Stimulated activated CD4-positive, alpha-beta T cell treated with anti-CD3 and anti-CD28 coated beads, Interleukin-2, amount 100 ng/mL, for 48 hours (primary cell): ENCODE data around the gene PIBF1.
"Not testable (repeated sequence)": the region's sequence is repeated elsewhere in the genome, so short reads cannot be mapped to it uniquely, and the experiment has no call there.

ENCODE experiments used
- DNase-seq, 2 donors: peaks; one replicate each; pipeline ENCODE4 v3.0.0-alpha.2; 2020

PIBF1 gene

DNA sequence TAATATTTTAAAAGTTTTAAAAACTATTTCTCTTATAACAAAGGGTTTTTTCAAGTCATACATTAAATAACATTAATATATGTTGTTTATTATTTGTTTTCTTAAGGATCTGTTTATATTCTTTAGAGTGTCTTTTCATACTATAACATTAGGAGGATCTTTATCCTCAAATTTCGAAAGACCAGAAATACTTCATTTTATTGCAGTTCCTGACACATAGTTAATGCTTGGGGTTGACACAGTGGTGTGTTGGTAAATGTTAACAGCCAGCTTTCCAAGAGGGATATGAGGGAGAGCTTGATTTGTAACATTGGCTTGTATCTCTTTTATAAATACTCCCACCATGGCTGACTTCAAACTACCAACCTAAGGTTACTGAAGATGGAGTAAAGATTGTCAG, 150.3 kb downstream of the PIBF1 start:
- no peak for DNase-seq

DNA sequence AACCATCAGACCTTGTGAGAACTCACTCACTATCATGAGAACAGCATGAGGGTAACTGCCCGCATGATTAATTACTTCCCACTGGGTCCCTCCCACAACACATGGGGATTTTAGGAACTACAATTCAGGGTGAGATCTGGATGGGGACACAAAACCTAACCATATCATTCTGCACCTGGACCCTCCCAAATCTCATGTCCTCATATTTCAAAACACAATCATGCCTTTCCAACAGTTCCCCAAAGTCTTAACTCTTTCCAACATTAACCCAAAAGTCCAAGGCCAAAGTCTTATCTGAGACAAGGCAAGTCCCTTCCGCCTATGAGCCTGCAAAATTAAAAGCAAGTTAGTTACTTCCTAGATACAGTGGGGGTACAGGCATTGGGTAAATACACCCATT, 164.3 kb downstream of the PIBF1 start:
- not testable (repeated sequence) for DNase-seq

- no peak for DNase-seq
Observed at GRCh38 chr13:72952529-72953141, 170.7 kb downstream of the PIBF1 start.

- no peak for DNase-seq
Observed at GRCh38 chr13:72953391-72953965, 171.5 kb downstream of the PIBF1 start.

DNA sequence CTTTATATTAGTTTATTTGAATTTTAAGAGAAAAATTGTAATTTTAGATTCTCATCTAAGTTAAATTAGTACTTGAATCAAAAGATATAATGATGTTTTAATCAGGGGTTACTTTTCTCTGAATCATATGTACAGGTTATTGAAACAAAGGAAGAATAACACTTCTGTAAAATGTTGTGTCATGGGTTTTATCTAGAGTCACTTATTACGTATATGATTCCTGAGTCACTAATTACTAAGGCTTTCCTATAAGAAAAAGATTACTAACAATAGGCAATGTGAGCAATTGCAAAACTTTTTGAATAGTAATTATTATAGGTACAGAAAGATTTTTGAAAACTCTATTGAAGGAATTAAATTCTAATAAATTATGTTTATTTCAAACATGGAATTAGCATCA, 177.7 kb downstream of the PIBF1 start:
- DNase-seq = no peak

GRCh38 chr13:72960114-72960513, 178.2 kb downstream of the PIBF1 start:
- no peak for DNase-seq

DNA sequence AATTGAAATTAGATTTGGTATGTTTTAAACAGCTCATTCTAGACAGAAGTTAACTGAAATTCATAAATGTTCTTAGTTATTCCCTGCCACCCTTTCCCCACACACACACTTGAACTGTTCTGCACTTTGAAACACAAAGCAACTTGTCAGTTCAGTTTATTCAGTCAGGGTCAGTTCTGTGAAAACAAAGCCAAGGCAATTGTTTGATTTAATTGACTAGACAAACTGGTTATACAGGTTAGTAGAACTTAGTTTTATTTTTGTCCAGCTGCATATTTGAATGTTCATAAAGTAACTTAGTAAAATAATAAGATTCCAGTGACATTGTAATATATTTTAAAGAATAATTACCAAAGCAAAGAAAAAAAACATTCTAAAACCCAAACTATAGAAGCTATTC, 178.6 kb downstream of the PIBF1 start:
- no peak for DNase-seq

DNA sequence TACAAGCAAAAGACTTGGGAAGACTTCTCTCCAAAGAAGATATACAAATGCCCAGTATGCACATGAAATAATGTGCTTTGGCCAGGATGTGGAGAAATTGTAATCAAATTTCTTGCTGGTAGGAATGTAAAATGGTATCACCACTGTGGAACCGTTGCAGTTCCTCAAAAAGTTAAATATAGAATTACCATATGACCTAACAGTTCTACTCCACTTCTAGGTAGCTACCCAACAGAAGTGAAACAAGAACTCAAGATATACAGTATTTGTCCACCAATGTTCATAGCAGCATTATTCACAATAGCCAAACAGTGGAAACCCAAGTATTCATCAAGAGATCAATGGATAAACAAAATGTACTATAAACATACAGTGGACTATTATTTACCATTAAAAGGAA, 181.8 kb downstream of the PIBF1 start:
- no peak for DNase-seq

- DNase-seq = no peak
Observed at GRCh38 chr13:72970301-72970880, 188.5 kb downstream of the PIBF1 start.

- DNase-seq = no peak
Observed at GRCh38 chr13:72970956-72971355, 189.0 kb downstream of the PIBF1 start.

DNA sequence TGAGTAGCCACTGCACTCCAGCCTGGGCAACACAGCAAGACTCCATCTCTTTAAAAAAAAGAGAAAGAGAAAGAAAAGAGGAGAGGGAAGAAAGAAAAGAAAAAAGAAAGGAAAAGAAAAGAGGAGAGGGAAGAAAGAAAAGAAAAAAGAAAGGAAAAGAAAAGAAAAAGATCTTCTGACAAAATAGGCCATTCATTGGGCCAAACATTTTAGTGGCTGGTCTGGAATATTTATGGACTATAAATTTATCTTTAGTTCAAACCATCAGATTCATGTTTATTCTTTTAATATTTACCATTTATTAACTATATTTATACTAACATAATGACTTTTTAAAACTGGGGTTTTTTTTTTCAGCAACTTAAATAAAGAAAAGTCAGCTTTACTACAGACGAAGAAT, 191.3 kb downstream of the PIBF1 start:
- DNase-seq = no peak

GRCh38 chr13:72983085-72983768, 201.3 kb downstream of the PIBF1 start:
- no peak for DNase-seq

DNA sequence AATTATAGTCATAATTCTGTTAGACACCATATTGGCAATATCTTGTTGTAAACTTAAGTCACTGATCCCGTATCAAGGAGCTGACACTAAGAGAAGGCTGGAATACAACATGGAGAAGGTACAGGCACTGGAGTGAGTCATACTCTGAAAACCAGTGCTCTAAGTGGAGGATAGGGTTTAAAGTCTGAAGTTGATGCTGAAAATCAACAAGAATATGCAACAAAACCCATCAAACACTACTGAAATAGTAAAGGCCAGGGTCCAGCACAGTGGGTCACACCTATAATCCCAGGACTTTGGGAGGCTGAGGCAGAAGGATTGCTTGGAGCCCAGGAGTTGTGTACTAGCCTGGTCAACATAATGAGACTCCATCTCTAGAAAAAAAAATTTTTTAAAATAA, 203.7 kb downstream of the PIBF1 start:
- no peak for DNase-seq

DNA sequence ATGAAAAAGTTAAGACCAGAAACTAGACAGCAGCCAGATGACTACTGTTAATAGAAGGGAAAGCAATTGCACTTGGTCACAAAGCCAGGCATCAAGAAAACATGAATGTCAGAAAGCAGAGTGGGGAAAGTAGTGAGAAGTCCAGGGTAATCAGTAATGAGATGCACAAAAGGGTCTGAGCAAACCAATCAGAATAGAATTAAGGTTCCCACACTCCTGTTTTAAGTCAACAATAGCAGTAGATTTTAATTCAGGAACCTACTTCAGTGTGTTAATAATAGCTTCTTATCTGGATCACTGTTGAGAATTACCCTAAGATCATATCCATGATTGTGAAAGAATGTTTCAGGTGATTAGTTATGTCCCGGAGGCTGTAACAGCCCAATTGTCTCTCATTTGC, 204.3 kb downstream of the PIBF1 start:
- DNase-seq = no peak

- DNase-seq = no peak
Observed at GRCh38 chr13:72990953-72991352, 209.0 kb downstream of the PIBF1 start.

DNA sequence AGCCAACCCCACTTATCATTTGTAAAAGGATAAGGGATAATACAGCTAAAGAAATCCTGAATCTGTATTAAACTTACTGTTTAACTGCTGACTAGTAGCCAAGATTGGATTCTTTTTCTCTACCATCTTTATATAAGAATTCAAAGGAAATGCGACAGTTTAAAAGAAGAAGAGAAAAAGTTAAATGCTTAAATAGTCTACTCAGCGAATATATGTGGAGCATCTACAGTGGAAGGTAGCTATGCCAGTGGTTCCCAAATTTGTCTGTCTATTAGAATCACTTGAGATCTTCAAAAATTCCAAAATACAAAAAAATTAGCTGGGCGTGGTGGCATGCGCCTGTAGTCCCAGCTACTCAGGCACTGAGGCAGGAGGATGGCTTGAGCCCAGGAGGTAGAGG, 216.1 kb downstream of the PIBF1 start:
- DNase-seq = no peak

GRCh38 chr13:73000027-73000674, 218.2 kb downstream of the PIBF1 start:
- DNase-seq = no peak

DNA sequence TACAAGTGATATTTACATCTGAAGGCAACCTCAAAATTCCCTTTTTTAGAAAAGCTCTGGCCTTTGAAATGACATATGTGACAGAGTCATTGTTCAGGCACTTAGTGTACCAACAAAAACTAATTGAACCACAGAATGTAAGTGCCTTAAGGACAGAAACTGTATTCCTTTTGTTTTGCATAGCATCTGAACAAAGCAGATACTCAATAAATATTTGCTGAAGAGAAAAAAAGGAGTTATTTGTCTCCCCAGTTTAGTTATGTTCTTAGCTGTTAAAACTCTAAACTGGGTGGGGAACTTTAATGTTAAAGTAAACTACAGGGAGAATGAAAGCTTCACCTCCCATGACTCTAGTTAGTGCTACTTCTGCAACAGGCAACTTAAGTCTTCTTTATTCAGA, 220.0 kb downstream of the PIBF1 start:
- no peak for DNase-seq

- DNase-seq = no peak
Observed at GRCh38 chr13:73011751-73012150, 229.8 kb downstream of the PIBF1 start.

DNA sequence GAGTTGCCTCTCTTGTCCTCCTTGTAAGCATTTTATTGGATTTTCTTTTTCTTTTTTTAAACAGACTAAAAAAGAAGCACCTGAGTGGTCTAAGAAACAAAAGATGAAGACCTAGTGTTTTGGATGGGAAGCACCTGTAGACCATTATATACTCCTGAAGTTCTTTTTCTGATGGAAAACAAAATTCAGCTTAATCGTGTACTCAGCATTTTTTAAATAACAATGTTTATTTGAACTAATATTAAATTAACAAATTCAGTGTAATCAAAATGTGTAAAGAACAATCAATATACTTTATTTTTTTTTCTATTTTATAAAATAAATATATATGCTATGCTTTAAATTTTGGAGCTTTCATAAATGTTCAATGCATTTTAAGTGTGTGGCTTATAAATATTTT, 233.9 kb downstream of the PIBF1 start:
- DNase-seq = no peak

GRCh38 chr13:73018336-73018735, 236.4 kb downstream of the PIBF1 start:
- no peak for DNase-seq

DNA sequence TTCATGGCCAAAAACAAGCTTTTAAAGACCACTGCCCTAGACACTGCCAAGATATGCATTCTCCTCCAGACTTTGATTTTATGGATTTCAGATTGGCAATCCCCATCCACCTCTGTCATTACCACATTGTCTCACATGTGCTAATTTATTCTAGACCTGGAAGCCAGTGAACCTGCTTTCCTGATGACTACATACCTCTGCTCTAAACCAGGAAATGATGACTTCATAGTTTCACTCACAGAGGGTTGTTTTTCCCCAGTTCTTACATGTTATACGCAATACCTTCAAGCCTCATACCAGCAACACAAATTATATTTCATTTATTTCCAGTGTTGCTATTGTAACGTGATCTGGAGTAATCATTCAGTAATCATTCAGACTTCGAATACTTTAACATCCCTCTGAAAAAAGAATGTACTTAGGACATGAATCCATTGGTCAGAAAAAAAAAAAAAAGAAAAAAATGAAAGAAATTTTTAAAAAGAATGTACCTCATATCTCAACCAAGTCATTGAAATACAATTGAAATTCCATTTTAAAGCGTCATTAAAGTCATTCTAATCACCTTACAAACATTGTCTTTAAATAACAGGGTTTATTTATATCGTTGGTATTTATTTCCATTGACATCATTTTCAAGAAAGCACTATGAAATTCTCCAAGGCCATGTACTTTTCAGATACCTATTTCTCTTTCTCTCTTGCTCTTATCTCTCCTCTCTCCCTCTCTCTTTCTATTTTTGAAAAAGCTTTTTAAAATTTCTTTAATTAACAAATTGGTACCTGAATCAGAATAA, 243.5 kb downstream of the PIBF1 start:
- DNase-seq = no peak

GRCh38 chr13:73034901-73035300, 253.0 kb downstream of the PIBF1 start:
- DNase-seq = no peak
